Stimulated activated CD8-positive, alpha-beta memory T cell treated with anti-CD3 and anti-CD28 coated beads, Interleukin-7, amount 100 ng/mL, for 48 hours (primary cell): ENCODE measurements around the gene APLF.
"Not testable (repeated sequence)": the region's sequence is repeated elsewhere in the genome, so short reads cannot be mapped to it uniquely, and the experiment has no call there.

ENCODE experiments used
- DNase-seq, 2 donors: peaks; one replicate each; pipeline ENCODE4 v3.0.0-alpha.2; 2020; ENCODE audit warnings: low read depth in 1 of 2; ENCODE audit errors: extremely low read depth in 1 of 2

Gene APLF

GRCh38 chr2:68527343-68528081 is 60.1 kb downstream of the APLF start:
- DNase-seq, result not testable (repeated sequence)

- DNase-seq, result not testable (repeated sequence)
Observed at GRCh38 chr2:68529156-68529555, 61.8 kb downstream of the APLF start.

- not testable (repeated sequence) for DNase-seq
Observed at GRCh38 chr2:68529651-68530050, 62.3 kb downstream of the APLF start.

- DNase-seq, result no peak
Observed at GRCh38 chr2:68536000-68536399, 68.6 kb downstream of the APLF start.

- DNase-seq, result no peak
Observed at GRCh38 chr2:68537011-68537410, 69.6 kb downstream of the APLF start.

GRCh38 chr2:68537809-68538208 is 70.4 kb downstream of the APLF start:
- DNase-seq, result no peak

GRCh38 chr2:68544811-68545210 is 77.4 kb downstream of the APLF start:
- DNase-seq, result no peak

- DNase-seq, result no peak
Observed at GRCh38 chr2:68548396-68548795, 81.0 kb downstream of the APLF start.

GRCh38 chr2:68553098-68553497 is 85.7 kb downstream of the APLF start:
- no peak for DNase-seq

- DNase-seq, result not testable (repeated sequence)
Observed at GRCh38 chr2:68555425-68556206, 88.2 kb downstream of the APLF start.

GRCh38 chr2:68556381-68556780 is 89.0 kb downstream of the APLF start:
- no peak for DNase-seq

GRCh38 chr2:68558576-68558975 is 91.2 kb downstream of the APLF start:
- DNase-seq, result no peak

GRCh38 chr2:68559692-68560091 is 92.3 kb downstream of the APLF start:
- no peak for DNase-seq

GRCh38 chr2:68560545-68560944 is 93.2 kb downstream of the APLF start:
- no peak for DNase-seq

- no peak for DNase-seq
Observed at GRCh38 chr2:68561372-68561771, 94.0 kb downstream of the APLF start.

- no peak for DNase-seq
Observed at GRCh38 chr2:68562934-68563333, 95.5 kb downstream of the APLF start.

- DNase-seq, result no peak
Observed at GRCh38 chr2:68564426-68564825, 97.0 kb downstream of the APLF start.

- no peak for DNase-seq
Observed at GRCh38 chr2:68565273-68565672, 97.9 kb downstream of the APLF start.

- DNase-seq, result no peak
Observed at GRCh38 chr2:68565858-68566257, 98.5 kb downstream of the APLF start.

GRCh38 chr2:68566362-68566761 is 99.0 kb downstream of the APLF start:
- no peak for DNase-seq

GRCh38 chr2:68568116-68568515 is 100.7 kb downstream of the APLF start:
- DNase-seq, result no peak

GRCh38 chr2:68569604-68570003 is 102.2 kb downstream of the APLF start:
- DNase-seq, result no peak
